Activated gamma-delta T cell treated with Interleukin-2 at 50 U/mL for 16 hours (primary cell): ENCODE data around the gene PTPRT.
"Not testable (repeated sequence)": the region's sequence is repeated elsewhere in the genome, so short reads cannot be mapped to it uniquely, and the experiment has no call there.

Experiments
- DNase-seq: peaks from one replicate; pipeline ENCODE4 v3.0.0-alpha.2; 2020

The PTPRT gene

DNA sequence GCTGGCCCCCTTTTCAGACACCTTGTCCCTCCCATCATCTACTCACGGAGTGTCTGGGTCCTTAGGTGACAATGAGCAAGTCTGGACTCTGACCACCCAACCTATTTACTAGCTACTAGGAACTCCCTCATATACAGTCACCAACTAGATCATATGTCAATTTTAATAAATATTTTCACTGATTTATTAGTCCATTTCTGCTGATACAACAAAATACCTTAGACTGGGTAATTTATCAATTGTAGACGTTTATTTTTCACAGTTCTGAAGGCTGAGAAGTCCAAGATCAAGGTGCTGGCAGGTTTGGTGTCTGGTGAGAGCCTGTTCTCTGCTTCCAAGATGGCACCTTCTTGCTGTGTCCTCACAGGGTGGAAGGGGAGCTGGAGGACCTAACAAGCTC, 229.7 kb downstream of the PTPRT start:
- DNase-seq = no peak

DNA sequence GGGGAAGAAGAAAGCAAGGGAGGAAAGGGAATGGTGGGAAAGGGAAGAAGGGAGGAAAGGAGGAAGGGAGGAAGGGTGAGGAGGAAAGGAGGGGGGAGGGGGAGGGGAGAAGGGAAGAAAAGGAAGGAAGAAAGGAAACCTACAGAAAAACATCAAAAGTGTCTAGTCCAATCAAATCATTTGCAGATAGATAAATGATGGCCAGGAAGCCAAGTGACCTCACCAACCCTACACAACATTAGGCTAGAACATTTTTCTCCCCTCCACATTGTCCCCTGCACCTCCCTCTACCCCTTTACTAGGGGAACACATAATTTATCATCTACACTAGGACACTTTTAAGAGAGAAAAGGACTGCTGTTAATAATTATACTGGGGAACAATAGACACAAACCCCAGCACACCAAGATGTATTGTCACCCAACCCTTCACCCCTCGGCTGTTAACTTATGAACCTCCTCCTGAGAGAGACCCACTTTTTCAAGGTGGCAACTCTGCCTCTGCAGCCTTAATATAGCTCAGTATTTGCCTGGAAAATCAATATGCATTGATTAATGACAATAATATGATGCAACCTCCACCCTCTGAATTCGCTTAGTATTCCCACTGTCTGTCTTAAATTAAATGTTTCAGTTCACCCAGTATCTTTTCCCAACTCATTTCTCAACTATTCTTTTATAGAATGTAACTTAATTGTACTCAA, 231.2 kb downstream of the PTPRT start:
- no peak for DNase-seq

DNA sequence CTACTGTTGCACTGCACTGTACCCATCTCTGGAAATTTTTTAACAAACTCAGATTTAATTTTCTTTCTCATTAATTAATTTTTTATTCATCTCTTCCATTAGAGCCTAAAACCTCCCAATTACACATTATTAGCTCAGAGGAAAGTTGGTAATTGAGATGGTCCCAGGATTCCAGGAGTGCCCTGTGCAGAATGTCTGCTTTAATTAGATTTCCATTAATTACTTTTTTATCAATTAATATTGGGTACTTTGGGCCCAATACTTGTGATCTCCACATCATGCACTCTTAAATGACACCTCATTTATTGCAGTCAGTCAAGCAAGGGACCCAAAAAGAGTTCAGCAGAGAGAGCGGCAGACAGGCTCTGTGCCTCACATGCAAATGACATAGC, 232.0 kb downstream of the PTPRT start:
- DNase-seq = no peak

DNA sequence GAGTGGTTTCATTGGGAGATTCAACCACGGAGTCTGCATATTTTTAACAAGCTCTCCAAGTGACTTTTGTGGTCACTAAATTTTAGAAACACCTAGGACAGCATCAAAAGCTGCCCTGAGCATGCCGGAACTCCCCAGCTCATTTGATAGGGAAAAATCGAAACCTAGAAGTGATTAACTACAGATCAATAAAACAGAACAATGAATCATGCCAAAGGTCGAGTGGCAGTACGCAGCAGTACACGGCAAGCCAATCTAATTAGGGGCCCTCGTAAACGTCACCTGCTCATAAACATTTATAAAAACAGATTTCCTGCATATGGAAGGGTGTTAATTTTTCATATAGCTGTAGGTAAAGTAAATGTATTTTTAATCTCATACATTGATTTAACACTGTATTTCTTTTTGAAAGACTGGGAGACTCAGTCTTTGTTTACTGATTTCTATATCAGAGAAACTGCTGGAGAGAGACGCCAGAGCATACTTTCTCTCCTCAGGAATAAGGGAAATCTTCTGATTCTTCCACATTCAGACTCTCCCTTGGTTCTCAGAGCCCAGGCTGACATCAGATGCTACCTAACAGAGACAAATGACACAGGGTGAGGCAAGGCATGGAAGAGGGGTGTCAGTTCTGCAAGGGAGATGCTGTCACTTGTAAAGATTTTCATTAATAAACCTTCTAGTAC, 232.5 kb downstream of the PTPRT start:
- DNase-seq = no peak

DNA sequence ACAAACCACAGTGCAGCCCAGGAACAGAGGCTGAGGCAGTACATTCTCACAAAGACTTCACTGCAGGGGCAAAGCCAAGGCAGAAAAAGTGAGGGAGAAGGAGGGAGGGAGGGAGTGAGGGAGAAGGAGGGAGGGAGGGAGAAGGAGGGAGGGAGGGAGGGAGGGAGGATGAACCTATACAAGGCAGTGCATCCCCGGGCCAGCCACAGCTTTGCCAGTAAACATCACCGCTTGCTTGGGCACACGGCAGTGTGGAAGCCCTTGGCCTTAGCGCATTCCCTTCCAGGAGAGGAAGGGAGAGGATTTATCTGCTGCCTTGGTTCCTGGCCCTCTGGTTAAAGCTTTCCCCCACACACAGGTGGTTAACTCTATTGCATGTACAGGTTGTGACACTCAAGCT, 234.0 kb downstream of the PTPRT start:
- DNase-seq = no peak

DNA sequence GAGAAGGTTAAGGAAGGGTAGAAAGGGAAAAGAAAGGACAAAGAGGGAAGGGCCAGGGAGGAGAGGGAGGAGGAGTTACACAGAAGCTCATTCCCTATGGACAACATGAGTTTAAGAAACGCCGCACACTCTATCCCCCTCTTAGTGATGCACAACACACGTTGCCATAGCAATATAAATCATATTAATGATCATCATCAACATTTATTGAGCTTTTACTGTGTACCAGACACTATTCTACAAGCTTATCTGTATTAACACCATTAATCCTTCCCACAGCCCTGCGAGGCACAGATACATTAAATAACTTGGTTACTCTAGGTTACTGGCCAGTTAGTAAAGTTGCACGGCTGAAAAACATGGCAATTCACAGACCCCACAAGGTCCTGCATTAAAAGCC, 234.8 kb downstream of the PTPRT start:
- no peak for DNase-seq

DNA sequence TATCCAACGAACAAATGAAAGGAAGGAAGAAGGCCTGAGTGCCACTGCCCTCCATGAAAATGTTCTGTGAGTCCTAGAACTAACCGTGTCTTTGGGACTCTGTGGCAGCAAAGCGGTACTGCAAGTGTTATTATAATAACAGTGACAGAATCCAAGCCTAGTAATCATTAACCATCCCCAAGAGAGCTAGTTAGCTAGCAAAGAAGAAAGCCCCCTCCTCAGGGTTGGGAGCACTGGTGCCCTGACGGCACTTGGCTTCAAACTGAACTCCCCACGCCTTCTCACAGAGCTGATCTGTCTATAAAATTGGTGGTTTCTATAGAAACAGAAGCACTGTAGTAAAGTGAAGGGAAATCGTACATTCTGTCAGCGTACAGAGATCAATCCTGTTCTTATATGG, 239.8 kb downstream of the PTPRT start:
- no peak for DNase-seq

DNA sequence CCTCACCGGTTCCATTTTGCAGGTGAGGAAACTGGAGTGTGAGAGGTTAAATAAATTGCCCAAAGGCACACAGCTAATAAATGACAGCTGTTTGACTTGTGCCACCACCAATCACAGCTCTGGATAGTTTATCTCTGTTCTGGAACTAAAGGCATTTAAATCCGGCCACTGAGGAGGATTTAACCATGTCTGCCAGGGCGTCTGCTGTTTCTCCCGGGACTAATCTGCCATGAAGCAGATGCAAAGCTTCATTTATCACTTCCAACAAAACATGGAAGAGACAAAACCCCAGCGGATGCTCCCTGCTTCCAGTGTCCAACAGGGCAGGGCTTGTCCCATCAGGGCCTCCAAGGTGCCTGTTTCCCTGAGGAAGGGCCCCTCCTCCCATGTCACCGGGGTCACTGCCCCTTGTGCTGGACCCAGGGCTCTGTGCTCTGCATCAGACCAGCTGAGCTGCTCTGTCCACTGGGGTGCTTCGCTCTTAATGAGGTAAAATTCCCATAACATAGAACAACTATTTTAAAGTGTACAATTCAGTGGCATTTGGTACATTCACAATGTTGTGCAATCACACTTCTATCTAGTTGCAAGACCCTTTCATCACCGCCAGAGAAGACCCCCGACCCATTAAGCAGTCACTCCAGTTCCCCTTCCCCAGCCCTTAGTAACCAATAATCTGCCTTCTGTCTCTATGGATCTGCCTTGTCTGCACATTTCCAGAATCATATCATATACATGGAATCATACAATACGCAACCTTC, 244.3 kb downstream of the PTPRT start:
- DNase-seq = no peak

DNA sequence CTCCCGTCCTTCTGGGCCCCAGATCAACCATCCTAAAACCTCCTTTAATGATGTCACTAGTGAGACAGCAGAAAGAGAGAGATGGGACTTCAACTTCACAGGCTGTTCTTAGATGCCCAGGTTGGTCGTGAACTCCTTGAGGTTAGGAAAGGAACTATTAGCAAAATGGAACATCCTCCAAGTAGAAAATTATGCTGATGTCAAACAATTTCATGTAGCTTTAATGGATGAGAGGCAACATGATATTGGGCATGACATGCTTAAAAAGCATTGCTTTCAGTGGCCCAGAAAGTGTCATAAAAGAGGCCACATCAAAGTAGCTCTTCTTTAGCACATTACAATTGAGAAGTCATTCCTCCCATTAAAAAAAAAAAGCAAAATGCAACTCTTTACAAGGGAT, 248.1 kb downstream of the PTPRT start:
- no peak for DNase-seq

DNA sequence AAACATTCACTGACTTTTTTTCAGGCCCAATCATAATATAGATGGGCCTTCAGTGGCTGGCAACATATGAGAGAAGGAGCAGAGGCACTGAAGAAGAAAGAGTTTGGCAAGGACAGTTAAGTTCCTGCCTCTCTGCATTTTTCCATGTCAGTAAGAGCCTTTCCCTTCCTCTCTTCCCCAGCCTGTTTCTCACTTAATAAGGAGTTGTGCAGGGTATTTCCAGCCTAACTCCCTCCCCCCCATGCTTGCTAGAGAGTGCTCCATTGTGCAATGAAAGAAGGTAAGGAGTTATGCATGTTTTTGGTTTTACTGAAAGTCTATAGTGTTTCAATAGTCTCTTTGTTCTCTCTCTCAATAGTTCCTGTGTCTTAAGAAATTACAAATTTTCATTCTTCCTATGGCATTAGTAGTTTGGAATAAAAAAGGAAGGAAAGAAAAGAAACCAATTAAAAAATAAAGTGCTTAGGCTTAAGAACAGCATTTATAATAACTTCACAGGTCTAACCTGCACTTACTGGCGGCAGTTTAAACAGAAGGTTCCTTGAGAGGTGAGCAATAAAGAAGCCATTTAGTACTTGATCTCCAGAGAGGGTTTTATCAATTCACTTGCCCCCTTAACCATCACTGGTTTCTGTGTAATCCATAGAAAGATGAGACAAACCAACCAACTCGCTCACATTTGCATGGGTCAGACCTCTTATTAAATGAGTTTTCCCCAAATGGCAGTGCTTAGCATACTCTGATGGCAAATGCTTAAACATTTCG, 251.1 kb downstream of the PTPRT start:
- no peak for DNase-seq

DNA sequence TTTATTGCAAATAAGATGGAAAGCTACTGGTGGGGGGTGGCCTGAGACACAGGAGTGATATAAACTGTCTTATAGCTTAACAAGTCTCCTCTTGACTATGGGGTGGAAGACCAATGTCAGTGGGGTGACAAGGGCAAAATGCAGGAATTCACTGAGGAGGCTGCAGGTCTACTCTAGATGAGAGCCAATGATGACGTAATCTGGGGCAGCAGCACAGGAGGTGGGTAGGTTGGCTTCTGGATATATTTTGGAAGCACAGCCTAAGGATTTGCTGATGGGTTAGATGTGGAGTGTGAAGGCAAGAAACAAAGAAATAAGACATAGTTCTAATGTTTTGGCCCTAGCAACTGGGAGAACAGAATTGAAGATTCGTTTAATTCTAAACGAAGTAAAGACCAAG, 253.2 kb downstream of the PTPRT start:
- no peak for DNase-seq

DNA sequence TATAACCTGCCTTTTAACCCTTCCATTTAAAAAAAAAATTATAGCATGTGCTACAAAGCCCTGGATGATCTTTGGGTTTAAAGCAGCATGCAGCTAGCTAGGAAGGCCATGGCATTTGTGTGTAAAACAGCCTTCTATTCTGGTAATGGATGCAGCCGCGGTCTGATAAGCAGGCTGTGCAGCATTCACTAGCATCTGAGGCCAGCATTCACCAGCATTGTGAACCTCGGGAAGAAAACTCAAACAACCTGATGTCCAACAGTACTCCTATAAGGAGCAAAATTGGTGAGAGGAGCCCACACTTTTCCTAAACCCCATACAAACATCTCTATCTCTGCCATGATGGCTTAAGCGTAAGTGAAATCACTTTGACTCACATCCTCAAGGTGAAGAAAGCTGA, 265.5 kb downstream of the PTPRT start:
- no peak for DNase-seq

DNA sequence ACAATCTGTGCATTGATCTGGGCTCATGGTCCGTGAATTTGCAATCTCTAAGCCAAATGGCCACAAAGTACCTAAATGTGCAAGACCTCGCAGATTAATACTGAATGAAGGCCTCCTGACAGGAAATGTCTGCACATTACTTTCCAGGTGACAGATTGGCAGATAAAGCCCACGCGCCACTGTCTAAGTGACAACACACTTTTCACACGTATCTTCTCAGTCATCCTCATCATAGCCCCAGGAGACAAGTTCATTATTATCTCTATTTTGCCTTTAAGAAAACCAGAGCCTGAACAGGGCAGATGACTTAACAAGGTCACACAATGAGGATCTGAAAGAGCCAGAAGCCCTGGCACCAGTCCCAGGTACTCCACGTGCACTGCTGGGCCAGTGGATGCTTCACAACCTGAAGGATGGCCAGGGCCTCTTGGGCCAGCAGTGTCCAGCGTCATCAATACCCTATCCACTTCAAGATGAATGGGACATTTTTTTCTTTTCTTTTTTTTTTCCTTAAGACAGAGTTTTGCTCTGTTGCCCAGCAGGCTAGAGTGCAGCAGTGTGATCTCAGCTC, 266.3 kb downstream of the PTPRT start:
- DNase-seq = no peak

DNA sequence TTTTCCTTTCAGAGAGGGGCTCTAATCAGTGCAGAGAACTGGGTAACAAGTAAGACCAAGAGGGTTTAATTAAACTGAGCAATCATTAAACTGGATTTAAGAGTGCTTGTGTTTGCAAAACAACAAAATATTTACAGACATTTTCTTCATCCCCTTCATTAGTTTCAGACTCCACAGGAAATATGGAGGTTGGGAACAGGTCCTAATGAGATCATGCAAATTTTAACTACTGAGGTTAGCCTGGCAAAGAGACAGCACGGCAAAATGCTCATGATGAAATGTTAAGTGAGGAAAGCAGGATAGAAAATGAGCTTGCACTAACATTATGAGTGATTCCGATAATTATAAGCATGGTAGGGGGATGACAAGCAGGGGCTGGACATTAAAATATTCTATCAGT, 268.9 kb downstream of the PTPRT start:
- no peak for DNase-seq

DNA sequence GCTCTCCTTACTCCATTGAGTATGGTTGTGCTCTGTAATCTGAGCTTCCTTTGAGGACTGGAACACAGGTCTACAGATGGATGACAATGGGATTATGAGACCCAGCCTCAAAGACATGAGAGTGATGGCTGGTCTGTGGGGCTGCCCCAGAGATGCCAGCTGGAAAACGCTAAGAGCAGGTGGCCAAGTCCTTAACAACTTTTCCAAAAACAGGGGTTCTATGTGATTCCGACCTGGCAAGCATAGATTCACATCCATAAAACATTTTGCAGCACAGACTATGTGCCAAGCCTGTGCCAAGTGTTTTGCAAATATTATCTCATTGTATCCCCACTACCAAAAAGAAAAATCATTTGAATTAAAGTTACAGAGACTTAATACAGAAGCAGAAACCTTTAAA, 270.4 kb downstream of the PTPRT start:
- no peak for DNase-seq

DNA sequence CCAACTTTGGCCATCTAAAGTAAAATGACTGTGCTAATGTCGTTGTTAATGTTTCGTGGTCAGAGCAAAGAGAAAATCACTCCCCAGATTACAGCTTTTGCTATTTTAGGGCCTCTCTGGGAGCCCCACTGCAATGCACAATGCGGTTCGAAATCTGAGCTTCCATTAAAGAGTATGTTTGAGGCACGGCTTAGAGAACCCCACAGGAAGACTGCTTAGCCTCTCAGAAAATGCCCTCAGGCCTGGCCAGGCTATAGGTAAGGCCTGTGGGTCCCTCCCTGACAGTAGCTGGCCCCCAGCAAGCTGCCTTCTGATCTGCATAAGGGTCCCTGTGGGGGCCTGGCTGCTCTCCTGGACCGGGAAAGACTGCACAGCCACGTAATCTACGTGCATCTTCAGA, 274.6 kb downstream of the PTPRT start:
- no peak for DNase-seq

DNA sequence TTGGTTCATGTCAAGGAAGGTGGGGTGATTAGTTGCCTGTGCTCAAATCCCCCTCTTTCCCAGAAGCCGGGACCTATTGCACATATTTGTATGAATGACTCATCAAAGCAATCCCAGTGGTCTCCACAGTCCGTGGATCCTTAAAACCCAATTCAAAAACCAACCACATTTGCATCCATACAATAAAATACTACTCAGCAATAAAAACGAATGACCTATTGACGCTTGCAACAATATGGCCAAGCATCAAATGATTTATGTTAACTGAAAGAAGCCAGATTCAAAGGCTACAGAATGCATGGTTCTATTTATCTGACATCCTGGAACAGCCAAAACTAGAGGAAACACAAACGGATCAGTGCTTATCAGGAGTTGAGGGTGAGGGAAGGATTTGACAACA, 275.4 kb downstream of the PTPRT start:
- DNase-seq = no peak

DNA sequence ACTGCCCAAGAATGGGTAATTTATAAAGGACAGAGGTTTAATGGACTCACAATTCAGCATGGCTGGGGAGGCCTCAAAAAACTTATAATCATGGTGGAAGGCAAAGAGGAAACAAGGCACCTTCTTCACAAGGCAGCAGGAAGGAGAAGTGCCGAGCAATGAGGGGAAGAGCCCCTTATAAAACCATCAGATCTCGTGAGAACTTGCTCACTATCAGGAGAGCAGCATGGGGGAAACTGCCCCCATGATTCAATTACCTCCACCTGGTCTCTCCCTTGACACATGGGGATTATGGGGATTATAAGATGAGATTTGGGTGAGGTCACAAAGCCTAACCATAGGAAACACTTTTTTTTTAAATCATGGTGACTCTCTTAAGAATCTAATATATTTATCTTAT, 278.9 kb downstream of the PTPRT start:
- not testable (repeated sequence) for DNase-seq

DNA sequence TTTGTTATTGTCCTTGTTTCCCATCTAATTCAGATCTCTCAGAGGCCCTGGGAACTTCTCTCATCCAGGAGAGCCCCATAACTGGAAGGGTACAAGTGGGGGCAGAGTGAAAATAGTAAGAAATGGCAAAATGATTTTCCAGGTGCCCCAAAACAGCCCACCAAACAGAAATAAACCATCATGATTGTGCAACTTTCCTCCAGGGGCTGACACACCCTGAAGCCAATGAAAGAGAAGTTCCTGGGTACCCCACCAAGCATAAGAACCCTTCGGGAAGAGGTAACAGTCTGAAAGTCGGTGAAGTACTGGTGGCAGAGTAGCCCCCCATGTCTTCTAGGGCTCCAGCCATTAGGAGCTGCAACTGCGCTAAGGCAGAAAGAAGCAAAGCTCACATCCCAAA, 282.0 kb downstream of the PTPRT start:
- DNase-seq = no peak

DNA sequence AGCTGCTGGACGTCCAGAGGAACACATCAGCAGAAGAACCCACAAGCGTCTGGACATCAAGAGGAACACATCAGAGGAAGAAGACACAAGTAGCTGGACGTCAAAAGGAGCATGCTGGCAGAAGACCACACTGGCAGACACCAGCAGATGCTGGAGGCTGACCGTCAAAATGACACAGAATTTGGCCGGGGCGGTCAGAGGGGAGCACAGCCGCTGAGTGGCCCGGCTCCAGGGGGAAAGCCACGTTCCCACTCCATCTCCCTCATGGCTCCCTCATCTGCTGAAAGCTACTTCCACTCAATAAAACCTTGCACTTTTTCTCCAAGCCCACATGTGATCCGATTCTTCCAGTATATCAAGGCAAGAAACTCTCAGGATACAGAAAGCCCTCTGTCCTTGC, 283.6 kb downstream of the PTPRT start:
- DNase-seq = no peak

DNA sequence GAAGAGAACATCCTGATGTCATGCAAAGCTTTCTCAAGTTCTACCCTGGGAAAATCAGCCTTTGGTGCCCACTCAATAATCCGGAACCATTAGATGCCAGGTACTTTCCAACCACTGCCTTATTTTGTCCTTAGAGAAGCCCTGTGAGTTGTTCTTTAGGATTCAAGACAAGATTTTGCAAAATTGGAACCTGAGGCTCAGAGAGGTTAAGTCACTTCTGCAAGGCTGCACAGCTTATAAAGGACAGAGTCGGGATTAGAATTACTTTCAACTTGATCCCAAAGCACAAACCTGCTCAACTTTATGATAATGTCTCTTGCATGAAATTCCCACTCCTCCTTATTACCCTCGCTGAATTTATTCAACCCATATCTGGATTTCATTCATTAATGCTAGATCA, 287.2 kb downstream of the PTPRT start:
- no peak for DNase-seq

DNA sequence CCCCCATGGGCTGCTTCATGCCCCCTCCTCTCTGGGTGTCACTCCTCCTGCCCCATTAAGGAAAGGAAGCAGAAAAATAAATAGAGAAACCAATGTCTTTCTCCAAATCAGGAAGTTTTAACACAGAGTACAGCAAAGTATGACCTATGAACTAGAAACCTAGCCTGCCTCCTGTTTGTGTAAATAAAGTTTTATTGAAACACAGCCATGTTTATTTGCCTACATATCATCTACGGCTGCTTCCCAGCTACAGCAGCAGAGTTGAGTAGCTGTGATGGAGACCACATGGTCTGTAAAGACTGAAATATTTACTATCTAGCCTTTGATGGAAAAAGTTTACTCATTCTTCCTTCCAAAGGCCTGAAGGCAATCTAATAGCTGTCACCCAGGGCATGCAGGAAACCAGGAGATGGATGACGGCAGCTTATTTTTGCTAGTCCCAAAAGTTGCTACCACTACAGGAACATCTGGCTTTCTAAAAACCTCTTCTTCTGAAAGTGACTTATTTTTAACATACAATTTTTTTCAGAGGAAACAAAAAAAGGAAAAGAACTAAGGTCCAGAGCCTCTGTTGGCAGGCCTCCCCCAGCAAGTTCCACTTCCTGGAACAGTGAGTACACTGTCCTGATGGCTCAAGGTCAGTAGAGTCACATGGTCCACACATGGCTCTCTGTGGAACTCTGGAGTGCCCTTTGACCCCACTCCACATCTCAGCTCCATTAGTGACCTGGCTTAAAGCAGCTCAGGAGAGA, 287.8 kb downstream of the PTPRT start:
- no peak for DNase-seq
